Lung (tissue), 12 donors: ENCODE results near the gene AGFG2. TPM values are rescaled to one million over a fixed set of nuclear protein-coding genes. Genes with fewer than 3 reads are reported as not detected.

ENCODE experiments used
- ATAC-seq: fragments of 200-7000 bp; cut with Tn5 transposase; one replicate; pipeline ENCODE4 v1.9.1; 2020; ENCODE audit warnings: moderate number of reproducible peaks; ENCODE audit not compliant: insufficient read depth, low FRiP score
- DNase-seq, 3 donors: peaks; one replicate each; pipeline ENCODE4 v3.0.0-alpha.2; 2013 to 2017
- H3K27ac ChIP-seq, 2 donors: one replicate each; pipeline ENCODE4 v1.5.1; 2013; ENCODE audit warnings: mild to moderate bottlenecking in 2 of 2, moderate library complexity in 2 of 2, control low read depth in 1 of 2, inconsistent platforms in 1 of 2, low read depth in 1 of 2, low read length in 1 of 2
- H3K27me3 ChIP-seq, 3 donors: one replicate each; pipeline ENCODE4 v1.5.1; 2013; ENCODE audit warnings: low read length in 2 of 3; ENCODE audit not compliant: control insufficient read depth in 3 of 3, insufficient read depth in 3 of 3
- H3K36me3 ChIP-seq, 4 donors: one replicate each; pipeline ENCODE4 v1.5.1; 2013; ENCODE audit warnings: low read length in 4 of 4, mild to moderate bottlenecking in 1 of 4, moderate library complexity in 1 of 4; ENCODE audit not compliant: control insufficient read depth in 4 of 4, insufficient read depth in 4 of 4
- H3K4me1 ChIP-seq, 5 donors: one replicate each; pipeline ENCODE4 v1.5.1; 2013; ENCODE audit warnings: low read length in 5 of 5, mild to moderate bottlenecking in 2 of 5, moderate library complexity in 1 of 5; ENCODE audit not compliant: control insufficient read depth in 5 of 5, insufficient read depth in 5 of 5
- H3K4me3 ChIP-seq: one replicate; pipeline ENCODE4 v1.5.1; 2013; ENCODE audit warnings: mild to moderate bottlenecking, control low read depth, moderate library complexity
- H3K9ac ChIP-seq, 2 donors: one replicate each; pipeline ENCODE4 v1.5.1; 2013; ENCODE audit warnings: low read length in 2 of 2, control low read depth in 1 of 2; ENCODE audit not compliant: insufficient read depth in 1 of 2
- H3K9me3 ChIP-seq, 4 donors: one replicate each; pipeline ENCODE4 v1.5.1; 2013; ENCODE audit warnings: low read length in 3 of 4, mild to moderate bottlenecking in 1 of 4, moderate library complexity in 1 of 4; ENCODE audit not compliant: control insufficient read depth in 4 of 4, insufficient read depth in 3 of 4
- CTCF ChIP-seq: IDR thresholded peaks from 2 replicates; pipeline ENCODE4 v1.5.1; 2012; ENCODE audit warnings: mild to moderate bottlenecking; ENCODE audit errors: control extremely low read depth, extremely low read depth
- WGBS, 2 donors: extraction: QIAGEN DNeasy Blood & Tissue Kit; methylation state at CpG; one replicate each; pipeline ENCODE4 v1.1.7; 2013; 5-methylcytosine and 5-hydroxymethylcytosine counted together
- polyA plus RNA-seq, 2 donors: library from polyadenylated mRNA; stranded (reverse); fragments of 200-250 nt; gene quantifications; one replicate each; pipeline ENCODE4 v1.2.1, GENCODE V29; 2013
- total RNA-seq, 2 donors: library from RNA; depleted of rRNA in 1 of 2; stranded (reverse); fragments of >200 nt in 1 of 2; gene quantifications; one replicate each; pipeline ENCODE4 v1.2.1, GENCODE V29; 2014 to 2021
- donor health status: control.
- donor health status: control.
- donor health status: Bipolar disorder and iron deficiency.
- donor health status: healthy.
- donor health status: DM: yes; HTN: yes; CAD: no.

The AGFG2 gene
- total and polyA plus RNA-seq, 4 donors: 15.9 to 36.0 (median 19.7) TPM

- H3K4me3 ChIP-seq: peak overlapping the region; percentile 21
- DNase-seq (peak; percentile 39 to 62 (median 43)), ATAC-seq (no peak)
- H3K27ac ChIP-seq: peak overlapping the region; percentile 24 to 50
- no peak overlapping the region for H3K9ac ChIP-seq
- no peaks in the 10 kb centered on the region for H3K9me3 ChIP-seq
- H3K36me3 ChIP-seq: peaks cover 0 to 7% (median 0%) of the 10 kb centered on the region in 4 donors
- no peak for TF ChIP-seq CTCF
- H3K27me3 ChIP-seq: no peaks in the 10 kb centered on the region
- WGBS, 2 donors: 20 to 25% methylated on average over 10 of the region's 10 CpGs
- peaks cover 0 to 31% (median 5%) of the 10 kb centered on the region in 5 donors for H3K4me1 ChIP-seq
These were observed 64.7 kb downstream of the AGFG2 start for GRCh38 chr7:100603726-100604027.

GRCh38 chr7:100604028-100604975 lies 65.3 kb downstream of the AGFG2 start:
- ATAC-seq (peak; percentile 80), DNase-seq (peak; percentile 75 to 81 (median 80))
- Histone ChIP-seq H3K4me1 (peaks cover 0 to 31% (median 5%) of the 10 kb centered on the region in 5 donors), H3K36me3 (peaks cover 0 to 7% (median 0%) of the 10 kb centered on the region in 4 donors), H3K4me3 (peak overlapping the region; percentile 50), H3K9ac (no peak overlapping the region), H3K9me3 (no peaks in the 10 kb centered on the region), H3K27me3 (no peaks in the 10 kb centered on the region), H3K27ac (peak overlapping the region; percentile 52 to 76)
- WGBS, 2 donors: 0 to 1% methylated on average over 53 to 70 of the region's 70 CpGs
- no peak for TF ChIP-seq CTCF

GRCh38 chr7:100604976-100605911 lies 66.2 kb downstream of the AGFG2 start:
- peak in 1 of 3 donors; percentile 31 for DNase-seq
- peak overlapping the region; percentile 52 to 76 for H3K27ac ChIP-seq

More at GRCh38 chr7:100604976-100605911, 66.2 kb downstream of the AGFG2 start:
- no peak overlapping the region for H3K9ac ChIP-seq
- H3K4me3 ChIP-seq: peak overlapping the region; percentile 50
- no peaks in the 10 kb centered on the region for H3K9me3 ChIP-seq
- WGBS, 2 donors: 10 to 15% methylated on average over 59 to 68 of the region's 68 CpGs
- no peak for TF ChIP-seq CTCF
- H3K4me1 ChIP-seq: peaks cover 0 to 31% (median 5%) of the 10 kb centered on the region in 5 donors
- H3K36me3 ChIP-seq: peaks cover 0 to 7% (median 0%) of the 10 kb centered on the region in 4 donors
- no peaks in the 10 kb centered on the region for H3K27me3 ChIP-seq
- no peak for ATAC-seq
